Spleen (tissue), 3 donors: ENCODE measurements around the gene ZBTB26.
A peak's percentile ranks its signal among the peaks of the same experiment; 100 is the strongest.

Source experiments
- POLR2A ChIP-seq, 3 donors: fragments of 450-650 bp; IDR thresholded peaks; one replicate each; pipeline ENCODE4 v1.5.1; 2017; ENCODE audit warnings: antibody characterized with exemption in 3 of 3, mild to moderate bottlenecking in 1 of 3
- POLR2AphosphoS5 ChIP-seq, 3 donors: sonication (generic); formaldehyde crosslinking; IDR thresholded peaks; one replicate each; pipeline ENCODE4 v1.5.1; 2017; ENCODE audit warnings: antibody characterized with exemption in 3 of 3

- TF ChIP-seq POLR2A (IDR thresholded peaks at IDR 0.05) (peak; percentile 86 to 95 (median 90)), POLR2AphosphoS5 (IDR thresholded peaks at IDR 0.05) (peak; percentile 98 to 99 (median 99))
Observed at GRCh38 chr9:122904823-122905710, 26.2 kb downstream of the ZBTB26 start, which contains the start of gene RC3H2.
